NB4 (cell line): ENCODE results near the gene ARID4A.

ENCODE experiments used
- MYC ChIP-seq: IDR thresholded peaks from 2 replicates; pipeline ENCODE4 v1.6.1; 2011; ENCODE audit warnings: low read depth, low read length
- POLR2A ChIP-seq: IDR thresholded peaks from 2 replicates; pipeline ENCODE4 v1.6.1; 2011; ENCODE audit warnings: mild to moderate bottlenecking; ENCODE audit not compliant: insufficient read length; ENCODE audit errors: extremely low read depth
- TF ChIP-seq, protein P1 (sequence below): IDR thresholded peaks from one replicate; pipeline ENCODE4 v1.5.1; 2012; ENCODE audit warnings: low read depth, low read length
- TF ChIP-seq, protein P2 (sequence below): IDR thresholded peaks from 2 replicates; pipeline ENCODE4 v1.6.1; 2011; ENCODE audit warnings: low read depth, low read length

DNA sequence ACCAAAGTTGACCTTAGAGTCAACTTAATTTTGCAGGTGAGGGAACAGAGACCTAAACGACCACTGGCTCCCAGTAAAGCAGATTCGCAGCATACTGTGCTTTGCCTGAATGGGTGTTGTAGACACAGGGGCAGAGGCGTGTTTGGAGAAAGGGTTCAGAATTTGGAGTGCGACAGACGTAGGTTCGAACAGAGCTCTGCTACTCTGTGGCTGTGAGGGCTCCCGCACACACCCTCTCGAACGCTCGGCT is 97.1 kb downstream of the ARID4A start:
- TF ChIP-seq, protein P1, sequence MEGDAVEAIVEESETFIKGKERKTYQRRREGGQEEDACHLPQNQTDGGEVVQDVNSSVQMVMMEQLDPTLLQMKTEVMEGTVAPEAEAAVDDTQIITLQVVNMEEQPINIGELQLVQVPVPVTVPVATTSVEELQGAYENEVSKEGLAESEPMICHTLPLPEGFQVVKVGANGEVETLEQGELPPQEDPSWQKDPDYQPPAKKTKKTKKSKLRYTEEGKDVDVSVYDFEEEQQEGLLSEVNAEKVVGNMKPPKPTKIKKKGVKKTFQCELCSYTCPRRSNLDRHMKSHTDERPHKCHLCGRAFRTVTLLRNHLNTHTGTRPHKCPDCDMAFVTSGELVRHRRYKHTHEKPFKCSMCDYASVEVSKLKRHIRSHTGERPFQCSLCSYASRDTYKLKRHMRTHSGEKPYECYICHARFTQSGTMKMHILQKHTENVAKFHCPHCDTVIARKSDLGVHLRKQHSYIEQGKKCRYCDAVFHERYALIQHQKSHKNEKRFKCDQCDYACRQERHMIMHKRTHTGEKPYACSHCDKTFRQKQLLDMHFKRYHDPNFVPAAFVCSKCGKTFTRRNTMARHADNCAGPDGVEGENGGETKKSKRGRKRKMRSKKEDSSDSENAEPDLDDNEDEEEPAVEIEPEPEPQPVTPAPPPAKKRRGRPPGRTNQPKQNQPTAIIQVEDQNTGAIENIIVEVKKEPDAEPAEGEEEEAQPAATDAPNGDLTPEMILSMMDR, result no peak
- TF ChIP-seq, protein P2, sequence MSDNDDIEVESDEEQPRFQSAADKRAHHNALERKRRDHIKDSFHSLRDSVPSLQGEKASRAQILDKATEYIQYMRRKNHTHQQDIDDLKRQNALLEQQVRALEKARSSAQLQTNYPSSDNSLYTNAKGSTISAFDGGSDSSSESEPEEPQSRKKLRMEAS, result no peak
- TF ChIP-seq MYC, result no peak
- TF ChIP-seq POLR2A, result no peak
